SU-DHL-6 (cell line): ENCODE data around the gene FBXO4.

Experiments
- H2AFZ ChIP-seq: fragments of 200-600 bp; sonication (generic); 2 replicates; pipeline ENCODE4 v1.6.1; 2014; ENCODE audit warnings: low read depth, mild to moderate bottlenecking, moderate library complexity, mixed read lengths, antibody characterized with exemption, low read length; ENCODE audit not compliant: severe bottlenecking
- H3F3A ChIP-seq: fragments of 200-600 bp; shearing (Covaris generic); 2 replicates; pipeline ENCODE4 v1.6.0; 2016; ENCODE audit warnings: antibody characterized with exemption, mild to moderate bottlenecking; ENCODE audit not compliant: insufficient read depth
- H3K27ac ChIP-seq: fragments of 200-600 bp; sonication (generic); 2 replicates; pipeline ENCODE4 v1.5.1; 2016; ENCODE audit warnings: low read depth, mild to moderate bottlenecking, low read length, moderate library complexity, mixed read lengths
- H3K27me3 ChIP-seq: fragments of 200-600 bp; sonication (generic), shearing (Covaris generic); 2 replicates; pipeline ENCODE4 v1.6.0; 2014; ENCODE audit warnings: mild to moderate bottlenecking, low read length
- H3K36me3 ChIP-seq: fragments of 200-600 bp; sonication (generic); 2 replicates; pipeline ENCODE4 v1.6.1; 2014; ENCODE audit warnings: mild to moderate bottlenecking, low read length, mixed read lengths
- H3K4me2 ChIP-seq: fragments of 300-600, 200-600 bp; shearing (Covaris generic), sonication (generic); 2 replicates; pipeline ENCODE4 v1.6.0; 2014; ENCODE audit warnings: low read length, low read depth, mild to moderate bottlenecking; ENCODE audit not compliant: poor library complexity, severe bottlenecking
- H3K4me3 ChIP-seq: fragments of 200-600 bp; sonication (generic); 2 replicates; pipeline ENCODE4 v1.5.1; 2014; ENCODE audit warnings: antibody characterized with exemption, low read length, mild to moderate bottlenecking, mixed read lengths; ENCODE audit not compliant: insufficient read depth, poor library complexity, severe bottlenecking
- H3K79me2 ChIP-seq: fragments of 200-600 bp; sonication (generic); 2 replicates; pipeline ENCODE4 v1.6.1; 2014; ENCODE audit warnings: mild to moderate bottlenecking, low read length, moderate library complexity; ENCODE audit not compliant: insufficient read depth
- H3K9ac ChIP-seq: fragments of 200-600 bp; sonication (generic); 2 replicates; pipeline ENCODE4 v1.7.0; 2014; ENCODE audit warnings: mild to moderate bottlenecking, low read length
- H3K9me2 ChIP-seq: fragments of 200-600 bp; sonication (generic); replicated peaks from 2 replicates; pipeline ENCODE4 v1.6.1; 2014; ENCODE audit warnings: low read length; ENCODE audit not compliant: insufficient read depth
- H3K9me3 ChIP-seq: fragments of 200-600 bp; sonication (generic); 2 replicates; pipeline ENCODE4 v1.6.1; 2014; ENCODE audit warnings: low read length, mixed read lengths; ENCODE audit not compliant: insufficient read depth
- H4K20me1 ChIP-seq: fragments of 200-600 bp; sonication (generic); 2 replicates; pipeline ENCODE4 v1.6.1; 2014; ENCODE audit warnings: low read depth, mild to moderate bottlenecking, antibody characterized with exemption, low read length, moderate library complexity, mixed read lengths
- EZH2phosphoT487 ChIP-seq: fragments of 200-600 bp; sonication (generic), shearing (Covaris generic); conservative IDR thresholded peaks from 2 replicates; pipeline ENCODE4 v1.6.1; 2018; ENCODE audit warnings: mild to moderate bottlenecking, antibody characterized with exemption, low read length, moderate library complexity, mixed read lengths
- TF ChIP-seq, protein P1 (sequence below): fragments of 200-600 bp; sonication (generic); IDR thresholded peaks from one replicate; pipeline ENCODE4 v1.5.1; 2017; ENCODE audit warnings: antibody characterized with exemption, mild to moderate bottlenecking, low read length, moderate library complexity; ENCODE audit not compliant: insufficient read depth, poor library complexity, severe bottlenecking

FBXO4 gene

DNA sequence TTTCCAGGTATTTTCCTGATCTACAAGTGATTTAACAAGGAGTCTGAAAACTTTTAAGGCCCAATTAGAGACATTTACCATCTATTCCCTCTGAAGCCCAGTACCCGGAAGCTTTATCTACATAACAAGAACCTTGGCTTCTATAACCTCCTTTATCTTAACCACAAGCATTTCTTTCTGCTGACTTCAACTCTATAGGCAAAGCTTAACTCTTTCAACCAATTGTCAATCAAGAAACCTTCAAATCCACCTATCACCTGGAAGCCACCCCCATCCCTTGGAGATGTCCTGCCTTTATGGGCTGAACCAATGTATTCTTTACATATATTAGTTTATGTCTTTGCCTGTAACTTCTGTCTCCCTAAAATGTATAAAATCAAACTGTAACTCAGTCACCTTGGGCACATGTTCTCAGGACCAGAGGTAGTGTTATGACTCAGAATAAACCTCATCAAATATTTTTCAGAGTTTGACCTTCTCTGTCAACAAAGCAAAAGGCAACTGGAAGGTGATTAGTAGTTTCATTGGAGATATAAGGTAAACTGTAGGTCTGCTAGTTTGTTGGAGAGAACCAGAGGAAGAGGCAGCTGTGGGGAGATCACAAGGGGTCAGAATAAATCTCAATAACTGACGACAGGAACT, 33.9 kb upstream of the FBXO4 start:
- Histone ChIP-seq H3K4me3 (no peak overlapping the region), H3K79me2 (no peaks in the 10 kb centered on the region), H2AFZ (no peak overlapping the region), H3K36me3 (no peaks in the 10 kb centered on the region), H3K9me3 (no peaks in the 10 kb centered on the region), H3K9me2 (no peaks in the 10 kb centered on the region), H3F3A (no peaks in the 10 kb centered on the region), H3K9ac (no peak overlapping the region), H3K4me2 (no peak overlapping the region), H3K27me3 (no peaks in the 10 kb centered on the region), H3K27ac (no peak overlapping the region), H4K20me1 (no peaks in the 10 kb centered on the region)
- TF ChIP-seq EZH2phosphoT487, result no peak

DNA sequence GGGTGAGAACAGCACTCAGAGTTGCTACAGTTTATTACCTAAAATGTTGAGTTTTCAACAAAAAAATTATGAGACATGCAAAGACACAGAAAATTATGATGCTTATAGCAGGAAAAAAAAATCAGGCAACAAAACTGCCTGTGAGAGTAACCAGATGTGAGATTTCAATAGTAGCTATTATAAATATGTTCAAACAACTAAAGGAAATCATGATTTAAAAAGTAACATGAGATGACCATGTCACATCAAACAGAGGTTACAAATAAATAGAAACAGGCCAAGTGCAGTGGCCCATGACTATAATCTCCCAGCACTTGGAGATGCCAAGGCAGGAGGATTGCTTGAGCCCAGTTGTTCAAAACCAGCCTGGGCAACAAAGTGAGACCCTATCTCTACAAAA, 33.0 kb upstream of the FBXO4 start:
- Histone ChIP-seq H3F3A (no peaks in the 10 kb centered on the region), H3K79me2 (no peaks in the 10 kb centered on the region), H3K9me3 (no peaks in the 10 kb centered on the region), H3K4me3 (no peak overlapping the region), H3K27me3 (no peaks in the 10 kb centered on the region), H3K9me2 (no peaks in the 10 kb centered on the region), H3K27ac (no peak overlapping the region), H3K9ac (no peak overlapping the region), H4K20me1 (no peaks in the 10 kb centered on the region), H2AFZ (no peak overlapping the region), H3K4me2 (no peak overlapping the region), H3K36me3 (no peaks in the 10 kb centered on the region)
- no peak for TF ChIP-seq EZH2phosphoT487
- TF ChIP-seq, protein P1, sequence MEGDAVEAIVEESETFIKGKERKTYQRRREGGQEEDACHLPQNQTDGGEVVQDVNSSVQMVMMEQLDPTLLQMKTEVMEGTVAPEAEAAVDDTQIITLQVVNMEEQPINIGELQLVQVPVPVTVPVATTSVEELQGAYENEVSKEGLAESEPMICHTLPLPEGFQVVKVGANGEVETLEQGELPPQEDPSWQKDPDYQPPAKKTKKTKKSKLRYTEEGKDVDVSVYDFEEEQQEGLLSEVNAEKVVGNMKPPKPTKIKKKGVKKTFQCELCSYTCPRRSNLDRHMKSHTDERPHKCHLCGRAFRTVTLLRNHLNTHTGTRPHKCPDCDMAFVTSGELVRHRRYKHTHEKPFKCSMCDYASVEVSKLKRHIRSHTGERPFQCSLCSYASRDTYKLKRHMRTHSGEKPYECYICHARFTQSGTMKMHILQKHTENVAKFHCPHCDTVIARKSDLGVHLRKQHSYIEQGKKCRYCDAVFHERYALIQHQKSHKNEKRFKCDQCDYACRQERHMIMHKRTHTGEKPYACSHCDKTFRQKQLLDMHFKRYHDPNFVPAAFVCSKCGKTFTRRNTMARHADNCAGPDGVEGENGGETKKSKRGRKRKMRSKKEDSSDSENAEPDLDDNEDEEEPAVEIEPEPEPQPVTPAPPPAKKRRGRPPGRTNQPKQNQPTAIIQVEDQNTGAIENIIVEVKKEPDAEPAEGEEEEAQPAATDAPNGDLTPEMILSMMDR, result no peak

DNA sequence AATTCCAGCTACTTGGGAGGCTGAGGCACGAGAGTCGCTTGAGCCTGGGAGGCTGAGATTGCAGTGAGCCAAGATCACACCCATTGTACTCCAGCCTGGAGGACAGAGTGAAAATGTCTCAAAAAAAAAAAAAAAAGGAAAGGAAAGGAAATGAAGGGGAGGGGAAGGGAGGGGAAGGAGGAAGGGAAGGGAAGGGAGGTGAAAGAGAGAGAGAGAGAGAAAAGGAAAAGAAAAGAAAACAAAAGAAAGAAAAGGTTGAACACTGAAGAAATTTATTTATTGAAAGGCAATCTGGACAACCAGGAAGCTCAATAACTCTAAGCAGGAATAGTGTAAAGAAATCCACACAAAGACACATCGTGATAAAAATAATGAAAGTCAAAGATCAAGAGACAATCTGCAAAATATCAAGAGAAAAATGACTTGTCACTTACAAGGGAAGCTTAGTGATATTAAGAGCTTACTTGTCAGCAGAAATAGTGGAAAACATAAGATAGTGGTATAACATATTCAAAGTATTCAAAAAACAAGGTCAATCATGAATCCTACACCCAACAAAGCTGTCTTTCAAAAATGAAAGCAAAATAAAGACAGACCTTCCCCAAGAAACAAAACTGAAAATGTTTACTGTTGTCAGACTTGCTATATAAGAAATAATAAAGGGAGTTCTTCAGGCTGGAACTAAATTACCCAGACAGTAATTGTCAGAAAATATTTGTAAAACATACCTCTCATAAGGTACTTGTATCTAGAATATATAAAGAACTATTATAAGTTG, 31.8 kb upstream of the FBXO4 start:
- Histone ChIP-seq H3K9ac (no peak overlapping the region), H3K4me3 (no peak overlapping the region), H3F3A (no peaks in the 10 kb centered on the region), H3K4me2 (no peak overlapping the region), H3K9me2 (no peaks in the 10 kb centered on the region; the same call in 1 of the 2 replicates), H4K20me1 (no peaks in the 10 kb centered on the region), H3K27ac (no peak overlapping the region), H3K9me3 (no peaks in the 10 kb centered on the region), H3K27me3 (no peaks in the 10 kb centered on the region), H3K36me3 (no peaks in the 10 kb centered on the region), H3K79me2 (no peaks in the 10 kb centered on the region), H2AFZ (no peak overlapping the region)
- no peak for TF ChIP-seq EZH2phosphoT487
- TF ChIP-seq, protein P1, result no peak

DNA sequence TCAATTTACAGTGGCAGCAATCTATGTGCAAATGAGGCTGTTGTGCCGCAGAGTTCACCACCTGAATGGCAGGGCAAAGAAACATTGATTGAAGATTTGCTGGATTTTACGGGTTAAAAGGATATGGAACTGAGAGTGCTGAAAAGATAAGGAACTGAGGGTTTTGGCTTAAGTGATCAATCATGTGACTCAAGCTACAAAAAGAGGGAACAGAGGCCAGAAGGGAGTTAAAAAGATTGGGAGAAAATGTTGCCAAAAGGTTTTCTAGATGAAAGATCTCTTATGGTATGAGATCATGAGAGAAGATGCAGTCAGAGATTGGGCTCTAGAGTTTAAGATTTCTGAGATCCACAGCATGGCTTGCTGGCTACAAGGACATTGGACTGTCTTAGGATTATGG, 28.9 kb upstream of the FBXO4 start:
- Histone ChIP-seq H3K36me3 (no peaks in the 10 kb centered on the region), H3K9ac (no peak overlapping the region), H2AFZ (no peak overlapping the region), H3K4me2 (no peak overlapping the region), H3K27me3 (no peaks in the 10 kb centered on the region), H3K79me2 (no peaks in the 10 kb centered on the region), H3K9me2 (no peaks in the 10 kb centered on the region; the same call in 1 of the 2 replicates), H3K9me3 (no peaks in the 10 kb centered on the region), H3K27ac (no peak overlapping the region), H3F3A (no peaks in the 10 kb centered on the region), H3K4me3 (no peak overlapping the region), H4K20me1 (no peaks in the 10 kb centered on the region)
- TF ChIP-seq EZH2phosphoT487, result no peak
- TF ChIP-seq, protein P1, result no peak
